Measurements from ENCODE around the gene CCDC91.

CCDC91 gene

DNA sequence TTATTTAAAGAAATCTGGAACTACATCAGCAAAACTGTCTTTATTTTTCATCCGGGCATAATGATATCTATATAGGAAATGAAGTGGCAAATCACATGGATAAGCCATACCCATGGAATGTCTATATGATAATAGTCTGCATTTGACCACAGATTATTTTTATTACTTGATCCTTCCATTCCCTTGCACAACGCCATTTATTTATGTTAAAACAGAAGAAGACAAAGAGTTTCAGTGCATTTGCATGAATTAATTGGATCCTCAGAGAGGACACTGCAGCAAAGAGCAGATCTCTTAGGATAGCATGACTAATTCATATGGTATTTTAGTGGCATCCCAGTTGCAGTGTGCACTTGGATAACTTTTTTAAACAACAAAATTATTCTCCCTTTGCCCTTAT lies 345.0 kb downstream of the CCDC91 start:
- Histone ChIP-seq H2AFZ (ENCODE audit: low read depth, low read length, severe bottlenecking) (no peak overlapping the region), H3K27me3 (ENCODE audit: low read length) (no peaks in the 10 kb centered on the region), H3K9ac (ENCODE audit: low read length) (no peak overlapping the region), H3K9me3 (ENCODE audit: insufficient read depth, low read length) (no peaks in the 10 kb centered on the region), H3K4me2 (ENCODE audit: low read depth, low read length, poor library complexity, severe bottlenecking) (no peak overlapping the region), H3K9me2 (replicated peaks; ENCODE audit: insufficient read depth, low read length) (no peaks in the 10 kb centered on the region), H3K27ac (ENCODE audit: low read depth, low read length) (no peak overlapping the region), H3K4me3 (ENCODE audit: insufficient read depth, low read length, poor library complexity, severe bottlenecking) (no peak overlapping the region), H4K20me1 (ENCODE audit: low read depth, low read length) (no peaks in the 10 kb centered on the region; the same call in 1 of the 2 replicates), H3F3A (ENCODE audit: insufficient read depth) (no peaks in the 10 kb centered on the region; the same call in 1 of the 2 replicates), H3K36me3 (ENCODE audit: low read length) (no peaks in the 10 kb centered on the region), H3K79me2 (ENCODE audit: insufficient read depth, low read length) (no peaks in the 10 kb centered on the region)
- TF ChIP-seq, protein P1, sequence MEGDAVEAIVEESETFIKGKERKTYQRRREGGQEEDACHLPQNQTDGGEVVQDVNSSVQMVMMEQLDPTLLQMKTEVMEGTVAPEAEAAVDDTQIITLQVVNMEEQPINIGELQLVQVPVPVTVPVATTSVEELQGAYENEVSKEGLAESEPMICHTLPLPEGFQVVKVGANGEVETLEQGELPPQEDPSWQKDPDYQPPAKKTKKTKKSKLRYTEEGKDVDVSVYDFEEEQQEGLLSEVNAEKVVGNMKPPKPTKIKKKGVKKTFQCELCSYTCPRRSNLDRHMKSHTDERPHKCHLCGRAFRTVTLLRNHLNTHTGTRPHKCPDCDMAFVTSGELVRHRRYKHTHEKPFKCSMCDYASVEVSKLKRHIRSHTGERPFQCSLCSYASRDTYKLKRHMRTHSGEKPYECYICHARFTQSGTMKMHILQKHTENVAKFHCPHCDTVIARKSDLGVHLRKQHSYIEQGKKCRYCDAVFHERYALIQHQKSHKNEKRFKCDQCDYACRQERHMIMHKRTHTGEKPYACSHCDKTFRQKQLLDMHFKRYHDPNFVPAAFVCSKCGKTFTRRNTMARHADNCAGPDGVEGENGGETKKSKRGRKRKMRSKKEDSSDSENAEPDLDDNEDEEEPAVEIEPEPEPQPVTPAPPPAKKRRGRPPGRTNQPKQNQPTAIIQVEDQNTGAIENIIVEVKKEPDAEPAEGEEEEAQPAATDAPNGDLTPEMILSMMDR (IDR thresholded peaks at IDR 0.05; ENCODE audit: insufficient read depth, low read length, poor library complexity, severe bottlenecking), result no peak
- TF ChIP-seq EZH2phosphoT487 (conservative IDR thresholded peaks at IDR 0.05; ENCODE audit: low read length), result no peak

DNA sequence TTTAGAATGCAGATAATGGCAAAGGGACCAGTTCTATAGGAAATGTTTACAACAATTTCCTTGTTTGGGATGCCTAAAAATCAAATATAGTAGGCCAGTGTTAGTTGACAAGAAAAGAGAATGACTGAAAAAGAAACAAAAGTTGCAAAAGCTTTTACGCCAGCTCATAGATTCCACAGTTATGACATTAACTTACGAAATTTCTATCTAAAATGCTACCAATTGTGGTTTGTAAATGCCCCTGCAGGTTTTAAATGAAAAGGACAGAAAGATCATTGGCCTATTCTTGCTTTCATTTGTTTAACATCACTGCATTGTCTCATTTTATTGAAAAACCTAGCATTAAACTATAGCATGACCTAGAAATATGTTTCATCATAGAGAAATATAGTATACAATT lies 345.8 kb downstream of the CCDC91 start:
- Histone ChIP-seq H3K9ac (ENCODE audit: low read length) (no peak overlapping the region), H3K4me2 (ENCODE audit: low read depth, low read length, poor library complexity, severe bottlenecking) (no peak overlapping the region), H3K27ac (ENCODE audit: low read depth, low read length) (no peak overlapping the region), H3K9me2 (replicated peaks; ENCODE audit: insufficient read depth, low read length) (no peaks in the 10 kb centered on the region), H3F3A (ENCODE audit: insufficient read depth) (no peaks in the 10 kb centered on the region; the same call in 1 of the 2 replicates), H2AFZ (ENCODE audit: low read depth, low read length, severe bottlenecking) (no peak overlapping the region), H4K20me1 (ENCODE audit: low read depth, low read length) (no peaks in the 10 kb centered on the region; the same call in 1 of the 2 replicates), H3K36me3 (ENCODE audit: low read length) (no peaks in the 10 kb centered on the region), H3K4me3 (ENCODE audit: insufficient read depth, low read length, poor library complexity, severe bottlenecking) (no peak overlapping the region), H3K9me3 (ENCODE audit: insufficient read depth, low read length) (no peaks in the 10 kb centered on the region), H3K27me3 (ENCODE audit: low read length) (no peaks in the 10 kb centered on the region), H3K79me2 (ENCODE audit: insufficient read depth, low read length) (no peaks in the 10 kb centered on the region)
- TF ChIP-seq EZH2phosphoT487 (conservative IDR thresholded peaks at IDR 0.05; ENCODE audit: low read length), result no peak
- TF ChIP-seq, protein P1 (IDR thresholded peaks at IDR 0.05; ENCODE audit: insufficient read depth, low read length, poor library complexity, severe bottlenecking), result no peak

DNA sequence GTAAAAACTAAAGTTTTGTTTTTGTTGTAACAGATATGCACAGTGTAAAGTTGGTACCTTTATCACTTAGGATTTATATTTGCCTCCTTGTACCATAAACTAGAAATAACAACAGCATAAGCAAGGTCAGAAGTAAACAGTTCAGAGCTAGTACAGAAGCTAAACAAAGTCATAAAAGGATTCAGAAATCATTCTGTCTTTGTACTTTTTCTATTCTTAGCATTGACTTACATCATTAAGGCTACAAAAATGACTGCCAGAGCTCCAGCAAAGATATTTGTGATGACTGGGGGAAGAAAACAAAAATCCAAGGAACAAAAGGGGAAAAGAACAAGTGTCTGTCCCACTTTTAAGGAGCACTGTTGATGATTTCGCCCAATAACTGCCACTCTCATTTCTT lies 347.2 kb downstream of the CCDC91 start:
- Histone ChIP-seq H3K27ac (ENCODE audit: low read depth, low read length) (no peak overlapping the region), H3K9me2 (replicated peaks; ENCODE audit: insufficient read depth, low read length) (no peaks in the 10 kb centered on the region), H3K27me3 (ENCODE audit: low read length) (no peaks in the 10 kb centered on the region), H3K79me2 (ENCODE audit: insufficient read depth, low read length) (no peaks in the 10 kb centered on the region), H3K9ac (ENCODE audit: low read length) (no peak overlapping the region), H3F3A (ENCODE audit: insufficient read depth) (no peaks in the 10 kb centered on the region; the same call in 1 of the 2 replicates), H3K9me3 (ENCODE audit: insufficient read depth, low read length) (no peaks in the 10 kb centered on the region), H3K4me2 (ENCODE audit: low read depth, low read length, poor library complexity, severe bottlenecking) (no peak overlapping the region), H4K20me1 (ENCODE audit: low read depth, low read length) (no peaks in the 10 kb centered on the region; the same call in 1 of the 2 replicates), H3K4me3 (ENCODE audit: insufficient read depth, low read length, poor library complexity, severe bottlenecking) (no peak overlapping the region), H2AFZ (ENCODE audit: low read depth, low read length, severe bottlenecking) (no peak overlapping the region), H3K36me3 (ENCODE audit: low read length) (no peaks in the 10 kb centered on the region)
- no peak for TF ChIP-seq EZH2phosphoT487 (conservative IDR thresholded peaks at IDR 0.05; ENCODE audit: low read length)
- TF ChIP-seq, protein P1 (IDR thresholded peaks at IDR 0.05; ENCODE audit: insufficient read depth, low read length, poor library complexity, severe bottlenecking), result no peak

All from SU-DHL-6 (cell line).